VCaP (cell line): Measurements from ENCODE around the gene FAM110D.

Experiments used
- H3K27ac ChIP-seq: fragments of 450-650 bp; 2 replicates; pipeline ENCODE4 v1.5.1; 2017
- CTCF ChIP-seq: fragments of 450-650 bp; conservative IDR thresholded peaks from 2 replicates; pipeline ENCODE4 v1.5.1; 2017; ENCODE audit warnings: mild to moderate bottlenecking, moderate library complexity

The FAM110D gene

GRCh38 chr1:26119892-26120608 is 38.8 kb upstream of the FAM110D start:
- no peak for TF ChIP-seq CTCF
- H3K27ac ChIP-seq, result peak overlapping the region; percentile 73; the same call in 1 of the 2 replicates

GRCh38 chr1:26121854-26122773 is 36.8 kb upstream of the FAM110D start:
- TF ChIP-seq CTCF, result no peak
- peak overlapping the region; percentile 73 for H3K27ac ChIP-seq

GRCh38 chr1:26122988-26123973 is 35.6 kb upstream of the FAM110D start:
- no peak for TF ChIP-seq CTCF
- peak overlapping the region; percentile 73 for H3K27ac ChIP-seq

GRCh38 chr1:26124418-26125331 is 34.2 kb upstream of the FAM110D start:
- H3K27ac ChIP-seq, result no peak overlapping the region
- TF ChIP-seq CTCF, result no peak

- H3K27ac ChIP-seq, result peak overlapping the region; percentile 56; the same call in 1 of the 2 replicates
- TF ChIP-seq CTCF, result no peak
These were observed 33.5 kb upstream of the FAM110D start for GRCh38 chr1:26125382-26125781.

GRCh38 chr1:26125946-26126320 is 32.9 kb upstream of the FAM110D start:
- H3K27ac ChIP-seq, result peak overlapping the region; percentile 56

More at GRCh38 chr1:26125946-26126320, 32.9 kb upstream of the FAM110D start:
- no peak for TF ChIP-seq CTCF
